A549 (cell line): ENCODE results near the gene CFAP61. TPM values are rescaled to one million over a fixed set of nuclear protein-coding genes. Genes with fewer than 3 reads are reported as not detected.

Experiments
- ATAC-seq, 2 experiments: fragments of 200-7000 bp in 1 of 2; fragments of >200 bp in 1 of 2; cut with Nextera tagmentation in 1 of 2; cut with Tn5 transposase in 1 of 2; 3 replicates each; pipeline versions ENCODE4 v1.8.0 to v1.9.1; 2018 to 2020; ENCODE audit warnings: mild to moderate bottlenecking in 1 of 2, moderate library complexity in 1 of 2
- CTCF ChIA-PET: fragments of 300-600 bp; sonication (Branson Sonifier 250); formaldehyde crosslinking; extraction: SDS; loops from one replicate; lab custom pipeline; 2021; ENCODE audit warnings: antibody characterized with exemption, inconsistent platforms; lab: Yijun Ruan, JAX
- POLR2A ChIA-PET: fragments of 350-600 bp; formaldehyde crosslinking; extraction: SDS; loops from one replicate; lab custom pipeline; 2021; ENCODE audit warnings: antibody characterized with exemption, inconsistent platforms; lab: Yijun Ruan, JAX
- DNase-seq, 2 experiments: peaks; one replicate each; pipeline versions ENCODE4 v3.0.0 to v3.0.0-alpha.2; 2011 to 2016; ENCODE audit warnings: low read depth in 1 of 2, low spot score in 1 of 2
- FAIRE-seq: peaks from 2 replicates; lab custom pipeline; 2011; peaks lifted over from hg19 to GRCh38; lab: Jason Lieb, UNC
- H3K27ac ChIP-seq, 2 experiments: fragments of >200 bp; sonication (Bioruptor Twin); formaldehyde crosslinking; 3 replicates each; pipeline ENCODE4 v1.5.1; 2016 to 2017
- H3K4me1 ChIP-seq: fragments of >200 bp; sonication (Bioruptor Twin); formaldehyde crosslinking; 3 replicates; pipeline ENCODE4 v1.6.1; 2016
- H3K4me2 ChIP-seq: fragments of >200 bp; sonication (Bioruptor Twin); formaldehyde crosslinking; 3 replicates; pipeline ENCODE4 v1.6.1; 2016
- H3K4me3 ChIP-seq: fragments of >200 bp; sonication (Bioruptor Twin); formaldehyde crosslinking; 3 replicates; pipeline ENCODE4 v1.5.1; 2016
- H3K9me3 ChIP-seq: fragments of >200 bp; sonication (Bioruptor Twin); formaldehyde crosslinking; 3 replicates; pipeline ENCODE4 v1.6.1; 2016
- ATOH8 ChIP-seq: fragments of 250-450 bp; sonication (Bioruptor Pico); IDR thresholded peaks from 2 replicates; pipeline ENCODE4 v1.5.0; 2020; ENCODE audit warnings: low read depth, mild to moderate bottlenecking, moderate library complexity
- BHLHE40 ChIP-seq: IDR thresholded peaks from 2 replicates; pipeline ENCODE4 v1.6.1; 2012; ENCODE audit warnings: low read depth, low read length, inconsistent platforms
- CBX2 ChIP-seq: fragments of 200-600 bp; sonication (generic); IDR thresholded peaks from 2 replicates; pipeline ENCODE4 v1.6.1; 2016; ENCODE audit warnings: low read depth, mild to moderate bottlenecking, borderline replicate concordance
- CBX8 ChIP-seq: fragments of 200-600 bp; sonication (generic); IDR thresholded peaks from 2 replicates; pipeline ENCODE4 v1.6.1; 2016
- CHD4 ChIP-seq: fragments of 200-600 bp; sonication (generic); IDR thresholded peaks from 2 replicates; pipeline ENCODE4 v1.6.1; 2016; ENCODE audit warnings: antibody characterized with exemption, mild to moderate bottlenecking, borderline replicate concordance
- ESRRA ChIP-seq: fragments of 150-350 bp; IDR thresholded peaks from 2 replicates; pipeline ENCODE4 v1.6.1; 2014; ENCODE audit warnings: mild to moderate bottlenecking, low read length, borderline replicate concordance
- FOXS1 ChIP-seq: fragments of 250-450 bp; sonication (Bioruptor Pico); IDR thresholded peaks from 2 replicates; pipeline ENCODE4 v1.5.0; 2020; ENCODE audit warnings: mild to moderate bottlenecking, moderate library complexity
- HDAC2 ChIP-seq: fragments of 200-600 bp; sonication (generic); IDR thresholded peaks from 2 replicates; pipeline ENCODE4 v1.6.1; 2016
- HOXA7 ChIP-seq: fragments of 250-450 bp; sonication (Bioruptor Pico); IDR thresholded peaks from 2 replicates; pipeline ENCODE4 v1.5.0; 2020; ENCODE audit warnings: mild to moderate bottlenecking, moderate library complexity
- KDM5A ChIP-seq: fragments of 200-600 bp; sonication (generic); IDR thresholded peaks from 2 replicates; pipeline ENCODE4 v1.6.1; 2016; ENCODE audit warnings: antibody characterized with exemption, mild to moderate bottlenecking
- MAFK ChIP-seq: fragments of 450-650 bp; IDR thresholded peaks from 2 replicates; pipeline ENCODE4 v1.6.1; 2014; ENCODE audit not compliant: partially characterized antibody
- MAX ChIP-seq: IDR thresholded peaks from 2 replicates; pipeline ENCODE4 v1.6.1; 2012
- MAZ ChIP-seq: fragments of 150-350 bp; IDR thresholded peaks from 2 replicates; pipeline ENCODE4 v1.6.1; 2014; ENCODE audit warnings: antibody characterized with exemption, low read depth, low read length, borderline replicate concordance
- NFE2L2 ChIP-seq: fragments of 150-350 bp; conservative IDR thresholded peaks from 2 replicates; pipeline ENCODE4 v1.6.1; 2014; ENCODE audit warnings: low read length
- NPAS2 ChIP-seq: fragments of 250-450 bp; sonication (Bioruptor Pico); IDR thresholded peaks from 2 replicates; pipeline ENCODE4 v1.8.0; 2022; ENCODE audit warnings: mild to moderate bottlenecking, moderate library complexity, borderline replicate concordance
- PBX3 ChIP-seq: IDR thresholded peaks from 2 replicates; pipeline ENCODE4 v1.6.1; 2012
- POLR2A ChIP-seq: IDR thresholded peaks from 2 replicates; pipeline ENCODE4 v1.6.1; 2012; ENCODE audit warnings: mild to moderate bottlenecking, low read length
- POLR2AphosphoS2 ChIP-seq: conservative IDR thresholded peaks from 2 replicates; pipeline ENCODE4 v1.6.1; 2012; ENCODE audit warnings: low read length, improper control_type of control experiment, inconsistent platforms
- RAD21 ChIP-seq, 2 experiments: fragments of >200 bp in 1 of 2; sonication (Bioruptor Twin) in 1 of 2; formaldehyde crosslinking in 1 of 2; IDR thresholded peaks in 1 of 2; conservative IDR thresholded peaks in 1 of 2; 2 replicates in 1 of 2; 3 replicates in 1 of 2; pipeline ENCODE4 v1.6.1; 2012 to 2018; ENCODE audit warnings: inconsistent platforms in 1 of 2
- RCOR1 ChIP-seq: fragments of 150-350 bp; IDR thresholded peaks from 2 replicates; pipeline ENCODE4 v1.6.1; 2014; ENCODE audit warnings: antibody characterized with exemption, low read length, low read depth
- RNF2 ChIP-seq: fragments of 200-600 bp; sonication (generic); IDR thresholded peaks from 2 replicates; pipeline ENCODE4 v1.6.1; 2016; ENCODE audit warnings: low read depth, mild to moderate bottlenecking, antibody characterized with exemption, moderate library complexity, borderline replicate concordance
- TFCP2L1 ChIP-seq: fragments of 250-450 bp; sonication (Bioruptor Pico); IDR thresholded peaks from 2 replicates; pipeline ENCODE4 v1.5.0; 2021; ENCODE audit warnings: mild to moderate bottlenecking
- ZC3H11A ChIP-seq: fragments of 450-650 bp; IDR thresholded peaks from 2 replicates; pipeline ENCODE4 v1.6.1; 2014; ENCODE audit warnings: antibody characterized with exemption, mild to moderate bottlenecking
- ZFP36 ChIP-seq: fragments of 450-650 bp; IDR thresholded peaks from 2 replicates; pipeline ENCODE4 v1.6.1; 2014; ENCODE audit warnings: borderline replicate concordance; ENCODE audit not compliant: partially characterized antibody
- WGBS: methylation state at CpG from one replicate; pipeline ENCODE4 v1.1.6; 2017; ENCODE audit errors: missing lambda C conversion rate; 5-methylcytosine and 5-hydroxymethylcytosine counted together
- polyA plus RNA-seq, 4 experiments: library from polyadenylated mRNA; depleted of rRNA in 3 of 4; stranded (reverse); fragments of >200 nt; fragmentation: RNase III in 1 of 4; extraction: RNeasy Plus Mini Kit Qiagen cat#74134 plus additional on column Dnase treatment in 1 of 4; gene quantifications; 2 replicates in 3 of 4; 3 replicates in 1 of 4; pipeline ENCODE4 v1.2.3, GENCODE V29; 2011 to 2017
- TF ChIP-seq, protein P1 (sequence below): fragments of 450-650 bp; IDR thresholded peaks from 2 replicates; pipeline ENCODE4 v1.6.1; 2014; ENCODE audit warnings: antibody characterized with exemption
- TF ChIP-seq, protein P2 (sequence below): fragments of 250-450 bp; sonication (Bioruptor Pico); IDR thresholded peaks from 2 replicates; pipeline ENCODE4 v1.5.0; 2021; ENCODE audit warnings: mild to moderate bottlenecking, moderate library complexity, borderline replicate concordance
- TF ChIP-seq, protein P3 (sequence below): fragments of >200 bp; sonication (Bioruptor Twin); formaldehyde crosslinking; IDR thresholded peaks from 3 replicates; pipeline ENCODE4 v1.6.1; 2016

The CFAP61 gene
- polyA plus RNA-seq, 2 of the 4 experiments (the other 2 are of a cell fraction): 0.39 to 0.70 TPM

DNA sequence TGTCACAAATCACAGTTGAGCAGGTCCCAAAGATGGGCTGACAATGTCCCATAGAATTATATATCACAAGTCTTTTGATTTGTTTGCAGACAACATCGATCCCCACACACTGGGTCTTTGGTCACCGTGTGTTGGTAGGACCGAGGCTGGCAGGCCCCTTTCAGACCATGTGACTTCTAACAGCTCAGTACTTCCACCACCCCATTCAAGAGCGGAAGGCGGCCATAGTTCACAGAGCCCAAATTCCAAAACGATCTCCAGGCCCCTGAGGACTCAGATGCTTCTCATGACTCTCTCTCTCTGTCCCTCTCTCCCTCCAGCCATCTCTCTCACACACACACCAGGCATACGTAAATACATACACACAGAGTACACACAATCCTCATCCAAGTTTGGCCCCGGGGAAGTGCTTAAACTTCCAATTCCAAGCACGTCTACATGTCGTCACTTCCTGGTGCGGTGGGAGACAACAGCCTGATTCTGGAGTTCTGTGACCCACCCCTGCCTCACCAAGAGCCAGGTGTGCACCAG, 159.7 kb downstream of the CFAP61 start:
- FAIRE-seq (no peak), DNase-seq (no peak), ATAC-seq (no peak)
- POLR2A ChIA-PET: no interaction called here
- Histone ChIP-seq H3K27ac (no peak overlapping the region), H3K9me3 (no peaks in the 10 kb centered on the region; the same call in 2 of the 3 replicates), H3K4me1 (no peaks in the 10 kb centered on the region), H3K4me3 (no peak overlapping the region), H3K4me2 (no peak overlapping the region)
- 63% methylated on average over 11 of the region's 11 CpGs for WGBS
- no peak for TF ChIP-seq ATOH8 (CRISPR knock-in tag)
- no peak for TF ChIP-seq HOXA7
- TF ChIP-seq HDAC2: no peak
- TF ChIP-seq RNF2: no peak
- no peak for TF ChIP-seq FOXS1 (CRISPR knock-in tag)
- no peak for TF ChIP-seq POLR2A
- TF ChIP-seq MAFK: no peak
- no peak for TF ChIP-seq ESRRA
- TF ChIP-seq NPAS2 (CRISPR knock-in tag): no peak
- no peak for TF ChIP-seq ZFP36
- TF ChIP-seq POLR2AphosphoS2: no peak
- CTCF ChIA-PET: no interaction called here

- TF ChIP-seq FOXS1 (CRISPR knock-in tag) (no peak), RCOR1 (no peak), HDAC2 (no peak), CBX2 (no peak), BHLHE40 (no peak), ZFP36 (no peak), RAD21 (conservative IDR thresholded peaks at IDR 0.05 in 1 of 2, IDR thresholded peaks at IDR 0.05 in 1 of 2) (no peak), MAX (no peak), ZC3H11A (no peak), PBX3 (no peak), NFE2L2 (no peak), CBX8 (no peak), CHD4 (no peak), MAZ (no peak), TFCP2L1 (CRISPR knock-in tag) (no peak), KDM5A (no peak)
- TF ChIP-seq, protein P1, sequence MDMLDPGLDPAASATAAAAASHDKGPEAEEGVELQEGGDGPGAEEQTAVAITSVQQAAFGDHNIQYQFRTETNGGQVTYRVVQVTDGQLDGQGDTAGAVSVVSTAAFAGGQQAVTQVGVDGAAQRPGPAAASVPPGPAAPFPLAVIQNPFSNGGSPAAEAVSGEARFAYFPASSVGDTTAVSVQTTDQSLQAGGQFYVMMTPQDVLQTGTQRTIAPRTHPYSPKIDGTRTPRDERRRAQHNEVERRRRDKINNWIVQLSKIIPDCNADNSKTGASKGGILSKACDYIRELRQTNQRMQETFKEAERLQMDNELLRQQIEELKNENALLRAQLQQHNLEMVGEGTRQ: no peak
- TF ChIP-seq, protein P2, sequence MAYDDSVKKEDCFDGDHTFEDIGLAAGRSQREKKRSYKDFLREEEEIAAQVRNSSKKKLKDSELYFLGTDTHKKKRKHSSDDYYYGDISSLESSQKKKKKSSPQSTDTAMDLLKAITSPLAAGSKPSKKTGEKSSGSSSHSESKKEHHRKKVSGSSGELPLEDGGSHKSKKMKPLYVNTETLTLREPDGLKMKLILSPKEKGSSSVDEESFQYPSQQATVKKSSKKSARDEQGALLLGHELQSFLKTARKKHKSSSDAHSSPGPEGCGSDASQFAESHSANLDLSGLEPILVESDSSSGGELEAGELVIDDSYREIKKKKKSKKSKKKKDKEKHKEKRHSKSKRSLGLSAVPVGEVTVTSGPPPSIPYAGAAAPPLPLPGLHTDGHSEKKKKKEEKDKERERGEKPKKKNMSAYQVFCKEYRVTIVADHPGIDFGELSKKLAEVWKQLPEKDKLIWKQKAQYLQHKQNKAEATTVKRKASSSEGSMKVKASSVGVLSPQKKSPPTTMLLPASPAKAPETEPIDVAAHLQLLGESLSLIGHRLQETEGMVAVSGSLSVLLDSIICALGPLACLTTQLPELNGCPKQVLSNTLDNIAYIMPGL: no peak
- TF ChIP-seq, protein P3, sequence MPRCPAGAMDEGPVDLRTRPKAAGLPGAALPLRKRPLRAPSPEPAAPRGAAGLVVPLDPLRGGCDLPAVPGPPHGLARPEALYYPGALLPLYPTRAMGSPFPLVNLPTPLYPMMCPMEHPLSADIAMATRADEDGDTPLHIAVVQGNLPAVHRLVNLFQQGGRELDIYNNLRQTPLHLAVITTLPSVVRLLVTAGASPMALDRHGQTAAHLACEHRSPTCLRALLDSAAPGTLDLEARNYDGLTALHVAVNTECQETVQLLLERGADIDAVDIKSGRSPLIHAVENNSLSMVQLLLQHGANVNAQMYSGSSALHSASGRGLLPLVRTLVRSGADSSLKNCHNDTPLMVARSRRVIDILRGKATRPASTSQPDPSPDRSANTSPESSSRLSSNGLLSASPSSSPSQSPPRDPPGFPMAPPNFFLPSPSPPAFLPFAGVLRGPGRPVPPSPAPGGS: no peak
- TF ChIP-seq, all 56 proteins: peak for 0
- 55% methylated on average over 5 of the region's 5 CpGs for WGBS
- DNase-seq: no peak
- no peak overlapping the region for H3K27ac ChIP-seq
- H3K4me2 ChIP-seq: no peak overlapping the region
- no peak for FAIRE-seq
- ChIA-PET CTCF (no interaction called here), POLR2A (no interaction called here)
- H3K4me3 ChIP-seq: no peak overlapping the region
- H3K9me3 ChIP-seq: no peaks in the 10 kb centered on the region; the same call in 2 of the 3 replicates
- H3K4me1 ChIP-seq: no peaks in the 10 kb centered on the region
- ATAC-seq: no peak
Observed at GRCh38 chr20:20212675-20213096, 160.4 kb downstream of the CFAP61 start.
